GM19372 (cell line): ENCODE data around the gene NPHP3.

ENCODE experiments used
- ATAC-seq: cut with Tn5 transposase; IDR thresholded peaks from one replicate; pipeline ENCODE4 v1.9.1; 2021; ENCODE audit warnings: mild to moderate bottlenecking, low read depth, moderate library complexity; ENCODE audit not compliant: unreplicated experiment

NPHP3 gene

DNA sequence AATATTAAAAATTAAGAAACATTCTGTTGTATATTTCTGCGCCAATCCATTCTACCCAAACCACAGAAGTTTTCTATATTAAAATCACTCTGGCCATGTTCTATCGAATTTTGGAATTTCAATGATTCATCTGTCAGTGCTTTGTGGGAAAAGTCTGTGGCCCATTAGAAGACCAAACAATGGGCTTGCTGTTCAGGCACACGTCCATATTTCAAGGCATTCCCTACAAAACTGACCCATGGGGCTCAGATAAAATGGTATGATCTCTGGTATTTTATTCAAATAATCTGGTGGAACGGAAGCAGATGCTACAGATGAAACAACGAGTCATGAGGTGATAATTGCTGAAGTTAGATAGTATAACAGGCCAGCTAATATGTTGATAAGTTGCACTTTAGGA is 12.4 kb downstream of the NPHP3 start:
- no peak for ATAC-seq

DNA sequence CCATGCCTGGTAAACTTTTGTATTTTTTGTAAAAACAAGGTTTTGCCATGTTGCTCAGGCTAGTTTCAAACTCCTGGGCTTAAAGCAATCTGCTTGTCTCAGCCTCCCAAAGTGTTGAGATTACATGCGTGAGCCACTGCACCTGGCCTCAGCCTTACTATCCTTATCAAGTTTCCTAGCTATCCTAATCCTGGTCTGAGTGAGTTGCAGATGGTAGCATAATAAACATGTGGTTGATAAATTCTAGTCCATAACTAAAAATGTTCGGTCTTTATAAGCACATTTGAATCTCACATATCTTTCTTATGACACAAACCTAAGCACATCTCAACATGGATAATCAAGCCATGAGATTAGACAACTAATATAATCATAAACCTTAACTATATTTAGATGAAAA is 18.5 kb downstream of the NPHP3 start:
- no peak for ATAC-seq

DNA sequence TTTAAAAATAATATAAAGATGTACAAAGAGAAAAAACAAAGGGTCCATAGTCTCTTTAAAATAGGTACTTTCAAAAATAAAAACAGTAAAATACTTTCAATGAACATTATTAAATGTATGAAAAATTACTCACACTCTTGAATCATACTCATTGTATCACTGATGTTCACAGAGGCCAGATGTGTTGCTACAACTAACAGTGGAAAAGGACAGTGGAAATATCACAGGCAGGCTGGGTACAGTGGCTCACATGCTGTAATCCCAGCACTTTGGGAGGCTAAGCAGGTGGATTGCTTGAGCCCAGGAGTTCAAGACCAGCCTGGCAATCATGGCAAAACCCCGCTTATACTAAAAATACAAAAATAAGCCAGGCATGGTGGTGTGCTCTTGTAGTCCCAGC is 26.8 kb downstream of the NPHP3 start:
- no peak for ATAC-seq

DNA sequence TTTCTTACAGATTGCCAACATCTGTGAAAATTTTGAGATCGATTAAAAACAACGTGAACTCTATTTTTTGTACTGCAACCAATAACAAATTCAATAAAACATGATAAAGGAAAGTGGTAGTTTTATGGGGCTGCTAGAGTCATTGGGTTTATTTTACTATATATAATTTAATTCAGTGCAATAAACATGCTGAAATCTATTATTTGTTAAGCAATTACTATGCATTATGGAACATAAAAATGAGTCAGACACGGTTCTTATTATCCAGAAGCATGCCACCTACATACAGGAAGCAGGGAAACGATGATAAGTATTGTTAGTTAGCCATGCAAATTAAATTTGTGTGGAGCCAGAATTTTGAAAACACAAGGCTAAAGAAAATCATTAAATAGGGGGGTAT is 27.2 kb downstream of the NPHP3 start:
- ATAC-seq = no peak

DNA sequence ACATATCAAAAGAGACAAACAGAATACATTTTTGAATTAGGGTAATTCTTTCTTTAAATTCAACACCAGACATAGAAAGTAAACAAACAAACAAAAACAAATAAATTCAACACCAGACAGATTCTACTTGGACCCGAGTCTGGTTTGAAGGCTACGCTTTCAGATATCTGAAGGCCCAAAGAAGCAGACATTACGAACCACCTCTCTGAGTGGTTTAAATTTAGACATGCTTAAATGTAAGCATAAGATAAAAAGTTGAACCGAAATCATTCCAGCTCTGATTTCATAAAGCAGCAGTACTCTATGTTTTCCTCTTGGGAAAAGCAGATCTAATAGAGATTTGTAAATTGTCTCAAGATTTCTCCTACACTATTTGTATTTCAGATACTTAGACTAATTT is 32.2 kb downstream of the NPHP3 start:
- ATAC-seq = no peak

DNA sequence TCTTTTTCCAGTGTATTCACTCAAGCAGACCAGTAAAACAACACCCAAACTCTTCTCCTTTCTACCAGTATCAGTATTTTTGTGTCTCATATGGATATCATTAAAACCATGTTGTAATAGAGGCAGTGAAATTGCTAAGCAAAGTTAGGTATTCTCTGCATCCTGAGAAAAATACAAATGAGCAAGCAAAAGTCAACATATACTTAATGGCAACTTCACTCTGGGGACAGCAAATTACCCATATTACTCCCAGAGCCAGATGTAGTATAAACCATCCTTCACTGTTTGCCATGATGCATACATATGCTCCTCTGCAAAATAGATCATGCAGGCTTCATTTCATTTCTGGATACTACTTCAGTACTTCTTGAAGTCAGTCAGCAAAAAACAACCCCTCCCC is 40.0 kb downstream of the NPHP3 start:
- no peak for ATAC-seq

DNA sequence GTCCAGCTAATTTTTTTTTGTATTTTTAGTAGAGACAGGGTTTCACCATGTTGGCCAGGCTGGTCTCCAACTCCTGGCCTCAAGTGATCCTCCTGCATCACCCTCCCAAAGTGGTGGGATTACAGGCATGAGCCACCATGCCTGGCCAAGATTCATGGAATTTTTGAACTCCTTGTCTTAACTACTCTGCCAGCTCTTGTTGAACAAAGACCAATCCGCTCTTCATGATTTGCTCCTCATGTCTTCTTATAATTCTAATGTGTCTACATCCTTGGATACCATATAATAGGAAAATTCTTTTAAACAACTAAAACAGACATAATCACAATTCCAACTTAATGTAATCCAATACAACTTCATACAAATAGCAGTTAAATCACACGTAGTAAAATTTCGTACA is 40.8 kb downstream of the NPHP3 start:
- no peak for ATAC-seq

DNA sequence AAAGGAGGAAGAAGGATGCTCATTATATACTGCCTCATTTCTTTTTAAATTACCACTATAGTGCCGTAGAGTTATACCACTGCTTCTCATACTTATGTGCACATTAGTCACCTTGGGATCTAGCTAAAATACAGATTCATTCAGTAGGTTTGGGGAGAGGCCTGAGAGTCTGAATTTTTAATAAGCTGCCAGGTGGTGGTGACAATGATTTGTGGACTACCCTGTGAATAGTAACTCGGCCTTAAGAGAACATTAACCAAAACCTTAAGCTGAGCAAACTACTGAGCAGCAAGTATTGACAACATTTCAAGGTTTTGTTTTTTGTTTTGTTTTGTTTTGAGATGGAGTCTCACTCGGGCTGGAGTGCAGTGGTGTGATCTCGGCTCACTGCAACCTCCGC is 42.3 kb downstream of the NPHP3 start:
- no peak for ATAC-seq

DNA sequence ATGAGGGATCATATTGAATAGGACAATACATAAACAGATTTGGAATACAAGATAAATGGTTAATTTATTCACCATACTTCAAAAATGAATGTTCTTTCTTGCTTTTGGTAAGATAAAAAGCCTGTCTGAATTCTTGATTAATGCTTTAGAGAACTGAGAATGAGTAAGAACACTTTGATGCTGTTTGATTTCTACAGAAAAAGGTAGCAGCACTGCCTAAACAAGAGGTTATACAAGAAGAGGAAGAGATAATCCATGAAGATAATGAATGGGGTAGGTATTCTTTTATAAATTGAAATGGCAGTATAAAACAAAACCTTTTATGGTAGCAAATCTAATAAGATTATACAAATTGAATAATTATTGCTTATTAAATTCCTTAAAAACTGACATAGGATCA is 46.8 kb downstream of the NPHP3 start:
- no peak for ATAC-seq

DNA sequence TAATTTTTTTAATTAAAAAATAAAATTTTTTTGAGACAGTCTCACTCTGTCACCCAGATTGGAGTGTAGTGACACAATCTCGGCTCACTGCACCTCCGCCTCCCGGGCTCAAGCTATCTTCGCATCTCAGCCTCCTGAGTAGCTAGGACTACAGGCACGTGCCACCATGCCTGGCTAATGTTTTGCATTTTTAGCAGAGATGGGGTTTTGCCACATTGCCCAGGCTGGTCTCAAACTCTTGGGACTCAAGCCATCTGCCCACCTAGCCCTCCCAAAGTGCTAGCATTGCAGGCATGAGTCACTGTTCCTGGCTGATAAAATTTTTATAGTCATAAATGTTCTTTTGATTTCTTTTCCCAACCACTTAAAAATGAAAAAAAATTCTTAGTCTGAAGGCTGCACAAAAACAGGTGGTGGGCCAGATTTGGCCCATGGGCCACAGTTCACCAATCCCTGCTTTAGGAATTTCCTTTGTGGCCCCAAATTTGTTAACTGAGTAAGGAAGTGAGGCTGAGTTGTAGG is 52.9 kb downstream of the NPHP3 start:
- no peak for ATAC-seq

DNA sequence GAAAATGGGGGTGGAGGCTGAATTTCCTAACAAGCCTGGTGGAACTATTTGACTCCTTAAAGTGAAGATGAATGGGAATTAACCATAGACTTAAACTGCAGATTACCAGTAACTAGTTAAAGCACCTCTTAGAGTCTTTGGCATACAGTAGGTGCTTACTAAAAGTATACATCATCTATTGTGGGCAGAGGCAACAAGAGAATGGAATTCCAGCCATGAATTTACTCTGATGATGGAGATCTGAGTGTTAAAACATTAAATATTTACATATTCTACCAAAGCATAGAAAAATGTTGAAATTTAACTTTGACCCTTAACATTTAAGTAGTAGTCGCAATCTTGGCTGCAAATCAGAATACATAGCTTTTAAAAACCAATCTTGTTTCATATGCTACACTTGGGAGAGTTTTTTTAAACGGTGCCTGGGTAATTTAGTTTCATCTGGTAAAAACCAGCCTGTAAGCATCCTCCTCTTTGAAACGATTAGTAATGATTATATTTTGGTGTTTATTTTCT is 56.9 kb downstream of the NPHP3 start:
- no peak for ATAC-seq

DNA sequence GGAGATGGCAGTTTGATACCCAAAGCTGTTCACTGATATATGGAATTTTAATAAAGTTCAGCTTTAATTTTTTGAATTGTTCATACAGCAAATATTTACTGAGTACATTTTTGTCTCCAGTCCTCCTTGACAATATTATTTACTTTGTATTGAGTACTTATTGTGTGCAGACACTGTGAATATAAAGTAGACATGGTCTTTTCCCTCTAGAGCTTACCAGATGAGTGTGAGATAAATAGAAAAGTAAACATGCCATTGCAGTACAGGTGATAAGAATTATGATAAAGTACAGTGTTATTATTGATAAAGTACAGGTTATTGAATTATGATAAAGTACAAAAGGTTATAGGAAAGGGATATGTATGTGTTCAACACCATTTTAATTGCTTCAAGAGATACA is 60.0 kb downstream of the NPHP3 start:
- ATAC-seq = no peak

DNA sequence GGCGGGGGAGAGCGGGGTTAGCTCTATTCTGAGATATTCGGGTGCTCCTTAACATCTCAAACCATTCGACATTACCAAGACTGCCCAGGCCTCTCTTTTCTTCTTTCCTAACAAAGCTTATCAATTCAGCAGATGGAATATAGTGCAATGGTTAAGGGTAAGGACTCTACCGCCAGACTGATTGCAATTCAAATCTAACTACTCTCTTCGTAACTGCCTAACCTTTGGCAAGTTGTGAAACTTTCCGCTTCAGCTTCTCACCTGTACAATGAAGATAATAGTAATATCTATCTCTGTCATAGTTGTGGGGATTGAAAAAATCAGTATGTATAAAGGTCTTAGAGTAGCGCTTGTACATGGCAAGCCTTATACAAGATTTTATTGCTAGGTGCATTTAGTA is 61.1 kb downstream of the NPHP3 start:
- no peak for ATAC-seq

DNA sequence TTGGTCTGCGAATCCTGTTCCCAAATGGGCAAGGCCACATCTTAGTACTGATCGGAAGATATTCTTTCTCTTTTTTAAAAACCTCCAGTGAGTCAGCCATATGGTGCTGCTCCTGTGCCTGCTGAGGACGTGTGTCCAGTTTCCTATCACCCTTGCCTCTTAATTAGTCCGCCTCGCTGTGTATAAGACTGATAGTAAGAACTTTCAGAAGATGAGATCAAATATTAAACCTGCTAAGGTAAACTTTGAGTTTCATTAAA is 61.5 kb downstream of the NPHP3 start:
- ATAC-seq = peak; percentile 5

DNA sequence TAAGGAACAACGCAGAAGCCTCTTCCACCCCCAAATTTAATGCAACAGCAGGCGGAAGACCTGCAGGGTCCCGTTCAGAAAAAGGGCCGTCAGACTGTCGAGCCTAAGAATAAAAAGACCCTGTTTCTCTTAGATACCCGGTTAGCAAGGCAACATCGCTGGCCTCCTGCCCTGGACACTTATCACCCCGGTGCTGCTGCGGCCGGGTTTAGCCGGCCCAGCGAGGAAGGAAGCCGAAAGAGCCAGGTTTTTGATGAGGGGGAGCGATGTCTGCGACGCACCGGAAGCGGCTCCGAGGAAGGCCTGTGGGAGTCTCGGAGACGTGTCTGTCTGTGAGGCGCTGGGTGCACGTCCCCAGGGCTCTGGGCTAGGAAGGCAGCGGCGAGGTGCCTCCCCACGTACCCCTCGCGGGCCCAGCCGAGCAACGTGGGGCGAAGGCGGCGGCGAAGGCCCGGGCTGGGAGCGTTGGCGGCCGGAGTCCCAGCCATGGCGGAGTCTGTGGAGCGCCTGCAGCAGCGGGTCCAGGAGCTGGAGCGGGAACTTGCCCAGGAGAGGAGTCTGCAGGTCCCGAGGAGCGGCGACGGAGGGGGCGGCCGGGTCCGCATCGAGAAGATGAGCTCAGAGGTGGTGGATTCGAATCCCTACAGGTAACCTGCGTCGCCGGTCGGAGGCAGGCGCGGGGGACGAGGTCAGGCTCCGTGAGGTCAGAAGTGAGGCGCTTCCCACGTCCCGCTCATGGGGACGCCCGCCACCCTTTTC is 62.0 kb downstream of the NPHP3 start, which contains the start of gene UBA5:
TSS of gene UBA5 (plus strand) at position 278 of the 759 bp plus-strand sequence. CDS start at position 487, 209 bp downstream.
- ATAC-seq = peak; percentile 60

DNA sequence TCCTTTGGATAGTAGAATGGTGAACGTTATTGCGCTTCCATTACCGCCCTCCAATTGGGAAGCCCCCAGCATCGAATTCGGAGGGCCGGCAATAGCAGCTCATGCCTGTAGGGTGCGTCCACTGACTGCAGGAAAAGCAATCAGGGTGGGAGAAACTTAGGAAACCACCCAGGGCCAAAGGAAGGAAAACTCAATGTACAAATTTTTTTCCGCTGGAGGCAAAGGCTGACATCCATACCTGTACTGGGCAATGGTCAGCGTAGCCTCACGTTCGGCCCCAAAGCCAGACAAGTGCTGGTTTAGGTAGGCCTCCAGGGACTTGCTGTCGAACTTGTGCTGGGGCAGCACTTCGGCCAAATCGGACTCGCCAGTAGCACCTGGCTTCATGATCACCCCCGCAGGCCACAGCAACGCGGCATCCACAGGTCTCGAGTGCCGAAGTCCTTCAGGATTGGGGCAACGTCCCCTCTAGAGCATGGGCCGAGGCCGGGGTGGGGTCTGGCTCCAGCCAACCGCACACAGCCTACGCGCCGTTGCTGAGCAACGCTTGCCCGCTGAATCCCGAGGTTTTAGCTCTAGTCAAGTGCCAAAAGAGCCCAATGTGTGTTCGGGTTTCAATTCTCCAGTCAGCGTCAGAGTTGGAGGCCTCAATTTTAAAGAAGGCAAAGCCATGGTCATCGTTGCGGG is 62.7 kb downstream of the NPHP3 start, which contains the start of gene ACAD11:
TSS of gene ACAD11 (minus strand) at position 445 of the 687 bp plus-strand sequence. CDS start at position 387, 58 bp downstream.
- ATAC-seq = peak; percentile 51

DNA sequence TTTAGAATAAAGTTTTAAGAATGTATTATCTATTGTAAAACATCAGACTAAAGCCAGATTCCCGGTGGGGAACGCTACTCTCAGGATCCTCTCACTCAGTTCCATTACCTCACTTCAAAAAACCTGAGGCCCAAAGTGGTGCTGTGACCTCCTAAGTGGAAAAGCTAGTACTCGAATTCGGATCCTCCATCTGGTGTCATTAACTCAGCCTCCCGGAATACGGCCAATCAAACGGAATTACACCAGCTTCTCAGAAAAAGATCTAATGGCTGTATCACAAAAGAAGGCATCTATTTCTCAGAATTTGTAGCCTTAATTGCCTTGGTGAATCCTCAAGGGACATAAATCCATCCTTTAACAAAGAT is 63.2 kb downstream of the NPHP3 start:
- ATAC-seq = no peak

DNA sequence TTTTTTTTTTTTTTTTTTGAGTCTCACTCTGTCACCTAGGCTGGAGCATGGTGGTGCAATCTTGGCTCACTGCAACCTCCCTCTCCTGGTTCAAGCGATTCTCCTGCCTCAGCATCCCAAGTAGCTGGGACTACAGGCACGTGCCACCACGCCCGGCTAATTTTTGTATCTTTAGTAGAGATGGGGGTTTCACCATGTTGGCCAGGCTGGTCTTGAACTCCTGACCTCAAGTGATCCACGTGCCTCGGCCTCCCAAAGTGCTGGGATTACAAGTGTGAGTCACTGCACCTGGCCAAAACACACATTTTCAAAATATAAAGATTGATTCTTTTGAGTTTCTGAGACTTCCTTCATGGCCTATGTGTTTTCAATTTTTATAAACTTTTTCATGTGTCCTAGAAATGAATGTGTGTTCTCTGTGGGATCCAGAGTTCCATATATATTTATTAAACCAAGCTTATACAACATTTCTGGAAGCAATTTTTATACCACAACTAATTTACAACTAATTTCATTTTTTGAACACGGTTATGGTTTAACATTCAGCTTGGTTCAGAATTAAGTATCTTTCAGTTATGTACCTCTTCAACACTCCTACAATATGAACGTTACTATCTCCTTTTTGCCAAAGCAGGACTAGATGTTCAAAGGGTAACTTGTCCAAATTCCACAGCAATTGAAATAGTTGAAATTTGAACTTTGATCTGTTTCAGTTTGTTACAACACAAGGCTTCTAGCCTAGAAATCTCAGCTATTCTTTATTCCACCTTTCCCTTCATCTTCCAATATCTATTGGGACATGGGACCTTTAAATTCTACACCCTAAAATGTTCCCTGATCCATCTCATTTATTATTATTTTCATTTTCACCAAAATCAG is 64.1 kb downstream of the NPHP3 start:
- no peak for ATAC-seq

DNA sequence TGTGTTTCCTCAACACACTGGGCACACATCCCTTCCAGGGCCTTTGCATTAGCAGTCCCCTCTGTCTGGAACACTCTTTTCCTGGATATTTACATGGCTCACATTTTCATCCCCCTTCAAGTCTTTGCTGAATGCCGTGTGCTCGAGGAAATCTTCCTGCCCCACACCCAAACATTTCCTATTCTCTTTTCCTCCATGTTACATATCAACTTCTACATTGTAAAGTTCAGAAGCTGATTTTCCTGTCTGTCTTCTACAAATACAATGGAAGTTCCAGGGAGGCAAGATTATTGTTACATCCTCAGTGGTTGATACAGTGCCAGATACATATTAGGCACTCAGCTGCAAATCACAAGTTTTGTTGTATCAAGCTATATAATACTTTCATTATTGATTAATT is 66.7 kb downstream of the NPHP3 start:
- ATAC-seq = no peak

DNA sequence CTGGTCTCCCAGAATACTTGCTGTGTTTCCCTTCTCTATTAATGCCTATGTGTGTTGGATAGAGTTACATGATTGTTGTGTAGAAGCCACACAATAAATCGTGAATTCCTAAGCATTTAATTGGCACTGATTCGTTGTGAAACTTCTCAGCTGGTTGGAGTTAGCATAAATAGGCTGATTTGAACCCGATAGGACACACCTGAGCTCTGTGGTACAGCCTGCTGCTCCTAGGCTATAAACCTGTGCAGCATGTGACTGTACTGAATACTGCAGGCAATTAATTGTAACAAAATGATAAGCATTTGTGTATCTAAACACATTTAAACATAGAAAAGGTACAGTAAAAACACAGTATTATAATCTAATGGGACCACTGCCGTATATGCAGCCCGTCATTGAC is 67.5 kb downstream of the NPHP3 start:
- no peak for ATAC-seq

DNA sequence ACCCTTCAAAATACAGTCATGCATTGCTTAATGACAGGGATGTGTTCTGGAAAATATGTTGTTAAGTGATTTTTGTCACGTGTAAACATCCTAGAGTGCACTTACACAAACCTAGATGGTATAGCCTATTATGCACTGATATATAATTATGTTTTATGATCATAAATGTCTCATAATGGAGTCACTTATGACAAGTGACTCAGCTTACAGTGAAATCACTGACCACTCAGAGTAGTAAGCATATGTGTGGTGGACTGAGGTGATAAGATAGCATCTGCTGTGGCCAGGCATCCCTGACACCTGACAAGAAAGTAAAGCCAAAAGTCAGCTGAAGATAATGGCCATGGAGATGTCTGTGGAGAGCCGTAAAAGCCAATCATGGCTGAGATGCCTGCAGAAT is 68.0 kb downstream of the NPHP3 start:
- no peak for ATAC-seq
